ENCODE data around the gene SRGN. TPM values are rescaled to one million over a fixed set of nuclear protein-coding genes. Genes with fewer than 3 reads are reported as not detected.

SRGN gene
- total and polyA plus RNA-seq, 11 donors, result 28.8 to 214 (median 54.7) TPM

DNA sequence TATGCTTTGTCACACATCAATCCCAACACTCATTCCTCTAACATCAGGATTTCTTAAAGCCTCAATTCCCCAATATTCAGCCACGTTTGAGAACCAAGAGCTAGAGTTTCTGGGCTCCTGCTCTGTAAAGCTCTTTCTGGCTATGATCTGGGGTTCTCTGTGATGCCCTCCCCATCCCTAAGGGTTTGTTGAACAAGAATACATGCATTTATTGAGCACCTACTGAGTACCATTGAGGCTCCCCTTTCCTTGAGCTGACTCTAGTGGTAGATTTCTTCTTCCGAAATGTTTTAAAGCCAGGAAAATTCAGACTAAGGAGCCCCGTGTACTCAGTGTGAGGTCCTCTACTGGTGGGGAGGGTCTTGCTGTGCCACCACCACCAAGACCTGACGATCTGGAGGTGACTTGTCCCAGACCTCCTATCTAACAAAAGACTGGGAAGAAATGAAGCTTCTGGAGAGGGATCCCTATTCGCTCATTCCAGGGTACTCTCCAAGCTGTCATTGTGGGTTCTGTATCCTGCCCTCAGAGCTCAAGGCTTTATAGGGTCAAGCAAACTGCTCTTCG, 23.1 kb upstream of the SRGN start:
- Histone ChIP-seq H3K4me1 (peaks cover 7 to 72% (median 24%) of the 10 kb centered on the region in 12 donors), H3K27me3 (no peaks in the 10 kb centered on the region), H3K4me3 (no peak overlapping the region), H3K36me3 (no peaks in the 10 kb centered on the region), H3K27ac (peak overlapping the region; percentile 10 to 92 (median 65)), H3K9me3 (no peaks in the 10 kb centered on the region)
- 85 to 95% (median 89%) methylated on average over 5 to 6 of the region's 6 CpGs for WGBS, 4 donors
- ATAC-seq (no peak), DNase-seq (no peak)
- intact Hi-C loops (cut with DNase I), result no loop called here
- TF ChIP-seq POLR2A (IDR thresholded peaks at IDR 0.05), result no peak

DNA sequence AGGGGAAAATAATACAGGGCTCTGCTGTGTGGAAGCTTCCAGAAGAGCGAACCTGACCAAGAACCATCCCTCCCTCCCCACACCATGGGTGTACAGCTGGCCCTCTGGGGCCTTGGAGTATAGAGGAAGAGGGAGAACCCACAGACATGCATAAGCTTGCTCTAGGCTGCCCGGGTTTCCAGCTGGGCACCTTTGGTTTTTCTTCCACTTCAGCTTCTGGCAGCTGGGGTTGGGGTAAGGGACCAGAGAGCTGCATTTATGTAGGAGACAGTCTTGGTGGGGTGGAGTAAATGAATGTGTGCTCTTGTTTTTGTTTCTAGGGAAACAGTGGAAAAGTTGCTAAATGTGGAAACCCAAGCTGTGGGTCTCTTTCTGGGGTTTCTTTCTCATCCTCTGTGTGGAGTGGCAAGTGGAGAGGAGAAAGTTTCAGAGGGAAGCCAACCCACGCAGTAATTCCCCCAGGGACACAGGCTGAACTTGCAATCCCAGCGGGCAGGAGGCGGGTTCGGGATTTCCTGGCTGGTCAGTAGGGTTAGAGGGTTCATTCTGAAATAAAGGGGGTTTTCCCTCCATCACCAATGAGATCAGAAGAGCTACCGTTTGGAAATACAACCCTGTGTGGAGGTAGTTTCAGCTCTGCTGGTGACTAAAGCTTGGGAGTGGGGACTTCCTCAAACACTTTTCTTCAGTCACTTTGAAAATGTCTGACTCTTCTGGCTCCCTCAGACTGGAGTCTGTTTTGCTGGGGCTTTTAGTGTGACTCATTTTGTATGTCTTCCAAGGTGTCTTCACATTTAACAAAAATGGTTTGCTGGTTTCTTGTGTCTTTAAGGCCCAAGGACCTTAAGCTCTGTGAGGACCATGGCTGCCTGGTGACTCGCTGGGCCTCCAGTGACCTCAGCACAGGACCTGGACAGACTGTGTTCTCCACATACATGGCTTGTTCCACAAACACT, 22.2 kb upstream of the SRGN start:
- peak overlapping the region; percentile 10 to 92 (median 65) for H3K27ac ChIP-seq
- 57 to 66% (median 61%) methylated on average over 8 of the region's 8 CpGs for WGBS, 4 donors
- no peaks in the 10 kb centered on the region for H3K9me3 ChIP-seq
- ATAC-seq, result peak in 2 of 4 donors; percentile 19 to 36
- peak in 3 of 5 donors; percentile 49 to 74 (median 60) for DNase-seq
- H3K36me3 ChIP-seq, result no peaks in the 10 kb centered on the region
- H3K4me1 ChIP-seq, result peaks cover 4 to 63% (median 19%) of the 10 kb centered on the region in 12 donors
- TF ChIP-seq POLR2A (IDR thresholded peaks at IDR 0.05), result no peak
- TF ChIP-seq, protein P1, sequence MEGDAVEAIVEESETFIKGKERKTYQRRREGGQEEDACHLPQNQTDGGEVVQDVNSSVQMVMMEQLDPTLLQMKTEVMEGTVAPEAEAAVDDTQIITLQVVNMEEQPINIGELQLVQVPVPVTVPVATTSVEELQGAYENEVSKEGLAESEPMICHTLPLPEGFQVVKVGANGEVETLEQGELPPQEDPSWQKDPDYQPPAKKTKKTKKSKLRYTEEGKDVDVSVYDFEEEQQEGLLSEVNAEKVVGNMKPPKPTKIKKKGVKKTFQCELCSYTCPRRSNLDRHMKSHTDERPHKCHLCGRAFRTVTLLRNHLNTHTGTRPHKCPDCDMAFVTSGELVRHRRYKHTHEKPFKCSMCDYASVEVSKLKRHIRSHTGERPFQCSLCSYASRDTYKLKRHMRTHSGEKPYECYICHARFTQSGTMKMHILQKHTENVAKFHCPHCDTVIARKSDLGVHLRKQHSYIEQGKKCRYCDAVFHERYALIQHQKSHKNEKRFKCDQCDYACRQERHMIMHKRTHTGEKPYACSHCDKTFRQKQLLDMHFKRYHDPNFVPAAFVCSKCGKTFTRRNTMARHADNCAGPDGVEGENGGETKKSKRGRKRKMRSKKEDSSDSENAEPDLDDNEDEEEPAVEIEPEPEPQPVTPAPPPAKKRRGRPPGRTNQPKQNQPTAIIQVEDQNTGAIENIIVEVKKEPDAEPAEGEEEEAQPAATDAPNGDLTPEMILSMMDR (IDR thresholded peaks at IDR 0.05), result no peak
- no peaks in the 10 kb centered on the region for H3K27me3 ChIP-seq
- no peak overlapping the region for H3K4me3 ChIP-seq
- intact Hi-C loops (cut with DNase I), result no loop called here

DNA sequence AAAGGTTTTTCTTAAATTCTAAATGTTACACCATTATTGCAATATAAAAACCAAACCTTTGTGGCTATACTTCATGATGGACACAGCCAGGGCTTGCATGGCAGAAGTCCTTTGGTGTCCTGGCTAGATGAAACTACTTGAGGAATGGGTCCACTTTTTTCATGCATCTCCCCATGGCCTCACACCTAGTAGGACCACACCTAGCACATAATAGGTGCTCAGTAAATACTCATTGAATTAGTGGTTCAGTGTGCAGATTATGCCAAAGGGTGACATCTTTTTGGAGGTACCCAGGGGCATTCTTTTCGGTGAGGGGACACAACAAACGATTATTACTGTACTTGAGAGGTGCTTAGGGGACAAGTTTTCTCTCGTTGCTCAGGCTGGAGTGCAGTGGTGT, 20.7 kb upstream of the SRGN start:
- 87 to 95% (median 93%) methylated on average over 3 of the region's 3 CpGs for WGBS, 4 donors
- no peaks in the 10 kb centered on the region for H3K27me3 ChIP-seq
- intact Hi-C loops (cut with DNase I), result no loop called here
- no peak overlapping the region for H3K4me3 ChIP-seq
- DNase-seq (no peak), ATAC-seq (no peak)
- H3K9me3 ChIP-seq, result no peaks in the 10 kb centered on the region
- H3K27ac ChIP-seq, result no peak overlapping the region
- H3K36me3 ChIP-seq, result no peaks in the 10 kb centered on the region
- H3K4me1 ChIP-seq, result peaks cover 1 to 48% (median 11%) of the 10 kb centered on the region in 12 donors
- no peak for TF ChIP-seq POLR2A (IDR thresholded peaks at IDR 0.05)
- TF ChIP-seq, protein P1 (IDR thresholded peaks at IDR 0.05), result no peak

DNA sequence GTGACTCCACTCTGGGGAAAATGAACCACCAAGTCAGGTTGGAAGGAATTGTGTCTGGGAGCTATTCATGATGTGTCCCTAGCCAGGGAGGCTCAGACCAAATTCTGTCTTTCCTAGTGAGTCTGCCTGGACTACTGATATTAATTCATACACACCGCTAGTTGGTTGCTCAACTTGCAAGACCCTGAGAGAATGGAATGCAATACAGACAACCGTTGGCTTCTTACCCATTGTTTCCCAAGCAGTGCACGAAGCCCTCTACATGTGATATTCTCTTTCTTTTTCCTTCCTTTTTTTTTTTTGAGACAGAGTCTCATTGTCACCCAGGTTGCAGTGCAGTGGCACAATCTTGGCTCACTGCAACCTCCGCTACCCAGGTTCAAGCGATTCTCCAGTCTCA, 19.4 kb upstream of the SRGN start:
- peaks cover 0 to 45% (median 10%) of the 10 kb centered on the region in 12 donors for H3K4me1 ChIP-seq
- TF ChIP-seq POLR2A (IDR thresholded peaks at IDR 0.05), result no peak
- TF ChIP-seq, protein P1 (IDR thresholded peaks at IDR 0.05), result no peak
- ATAC-seq (no peak), DNase-seq (no peak)
- intact Hi-C loops (cut with DNase I), result no loop called here
- no peak overlapping the region for H3K27ac ChIP-seq
- no peaks in the 10 kb centered on the region for H3K27me3 ChIP-seq
- no peaks in the 10 kb centered on the region for H3K36me3 ChIP-seq
- H3K9me3 ChIP-seq, result no peaks in the 10 kb centered on the region
- no peak overlapping the region for H3K4me3 ChIP-seq
- WGBS, 4 donors, result 87 to 97% (median 93%) methylated on average over 5 of the region's 5 CpGs

Data from heart left ventricle (tissue), 16 donors.